HepG2 (cell line): ENCODE data around the gene GPATCH4. TPM values are rescaled to one million over a fixed set of nuclear protein-coding genes. Genes with fewer than 3 reads are reported as not detected.

Experiments
- ATF7-NPFF ChIP-seq: sonication (generic); formaldehyde crosslinking; IDR thresholded peaks from 2 replicates; pipeline ENCODE4 v1.8.1; 2023; ENCODE audit warnings: mild to moderate bottlenecking, low read depth, missing genetic modification reagents, moderate library complexity
- BCL6 ChIP-seq: IDR thresholded peaks from 2 replicates; pipeline ENCODE4 v1.6.1; 2016; ENCODE audit warnings: missing genetic modification reagents, missing compliant biosample characterization
- FOSL2 ChIP-seq: sonication (generic); formaldehyde crosslinking; IDR thresholded peaks from 2 replicates; pipeline ENCODE4 v1.4.0; 2020; ENCODE audit warnings: missing genetic modification reagents
- KDM5A ChIP-seq: fragments of 200-600 bp; sonication (generic); IDR thresholded peaks from 2 replicates; pipeline ENCODE4 v1.7.0; 2018; ENCODE audit warnings: antibody characterized with exemption, mild to moderate bottlenecking, low read length, borderline replicate concordance
- KLF15 ChIP-seq: sonication (generic); formaldehyde crosslinking; IDR thresholded peaks from 2 replicates; pipeline ENCODE4 v1.8.1; 2023; ENCODE audit warnings: borderline replicate concordance, mild to moderate bottlenecking, inconsistent platforms, missing genetic modification reagents, mixed read lengths
- SAP130 ChIP-seq: IDR thresholded peaks from 2 replicates; pipeline ENCODE4 v1.6.1; 2016; ENCODE audit warnings: low read depth
- ZNF20 ChIP-seq: sonication (generic); formaldehyde crosslinking; IDR thresholded peaks from 2 replicates; pipeline ENCODE4 v1.4.0; 2020; ENCODE audit warnings: mild to moderate bottlenecking, moderate library complexity, missing genetic modification reagents
- ZNF260 ChIP-seq: sonication (generic); formaldehyde crosslinking; IDR thresholded peaks from 2 replicates; pipeline ENCODE4 v1.4.0; 2020; ENCODE audit warnings: missing genetic modification reagents, low read depth, mild to moderate bottlenecking, borderline replicate concordance
- ZNF317 ChIP-seq: sonication (generic); formaldehyde crosslinking; IDR thresholded peaks from 2 replicates; pipeline ENCODE4 v1.5.0; 2020; ENCODE audit warnings: mild to moderate bottlenecking, missing genetic modification reagents
- ZNF589 ChIP-seq: sonication (generic); formaldehyde crosslinking; conservative IDR thresholded peaks from 2 replicates; pipeline ENCODE4 v1.8.0; 2022; ENCODE audit warnings: mild to moderate bottlenecking, moderate library complexity, missing genetic modification reagents
- ZNF598 ChIP-seq: sonication (generic); formaldehyde crosslinking; IDR thresholded peaks from 2 replicates; pipeline ENCODE4 v1.5.1; 2020; ENCODE audit warnings: mild to moderate bottlenecking, missing genetic modification reagents, borderline replicate concordance
- ZNF619 ChIP-seq: sonication (generic); formaldehyde crosslinking; IDR thresholded peaks from 2 replicates; pipeline ENCODE4 v1.4.0; 2020; ENCODE audit warnings: mild to moderate bottlenecking, missing genetic modification reagents
- polyA plus RNA-seq, 8 experiments: library from polyadenylated mRNA; depleted of rRNA in 3 of 8; stranded (reverse) in 7 of 8; unstranded in 1 of 8; fragments of >200 nt; fragmentation: Illumina TruSeq in 4 of 8; extraction: Trizol in 4 of 8; gene quantifications; 2 replicates each; pipeline versions ENCODE4 v1.2.1 to v1.2.3, GENCODE V29; 2011 to 2016; ENCODE audit warnings: low read depth in 4 of 8, missing spikeins in 1 of 8, mixed read lengths in 1 of 8; ENCODE audit not compliant: insufficient read depth in 1 of 8
- total RNA-seq, 5 experiments: library from RNA; depleted of rRNA; stranded (reverse); fragments of >200 nt; fragmentation: Illumina TruSeq; extraction: Trizol; gene quantifications; 2 replicates each; pipeline ENCODE4 v1.2.3, GENCODE V29; 2016; ENCODE audit warnings: low read depth in 1 of 5
- TF ChIP-seq, protein P1 (sequence below): sonication (generic); formaldehyde crosslinking; IDR thresholded peaks from 2 replicates; pipeline ENCODE4 v1.9.0; 2021; ENCODE audit warnings: missing genetic modification reagents, mild to moderate bottlenecking, borderline replicate concordance
- TF ChIP-seq, protein P2 (sequence below): sonication (generic); formaldehyde crosslinking; IDR thresholded peaks from 2 replicates; pipeline ENCODE4 v1.8.0; 2022; ENCODE audit warnings: mild to moderate bottlenecking, missing genetic modification reagents
- TF ChIP-seq, protein P3 (sequence below): sonication (generic); formaldehyde crosslinking; IDR thresholded peaks from 2 replicates; pipeline ENCODE4 v1.4.0; 2020; ENCODE audit warnings: missing genetic modification reagents
- TF ChIP-seq, protein P4 (sequence below): sonication (generic); formaldehyde crosslinking; IDR thresholded peaks from 2 replicates; pipeline ENCODE4 v1.5.0; 2020; ENCODE audit warnings: mild to moderate bottlenecking, missing genetic modification reagents
- TF ChIP-seq, protein P5 (sequence below): IDR thresholded peaks from 2 replicates; pipeline ENCODE4 v1.6.1; 2016; ENCODE audit warnings: mild to moderate bottlenecking, missing biosample characterization, missing genetic modification reagents
- TF ChIP-seq, protein P6 (sequence below): IDR thresholded peaks from 2 replicates; pipeline ENCODE4 v1.6.1; 2016; ENCODE audit warnings: low read depth, borderline replicate concordance
- TF ChIP-seq, protein P7 (sequence below): IDR thresholded peaks from 2 replicates; pipeline ENCODE4 v1.6.1; 2016; ENCODE audit warnings: missing genetic modification reagents, missing compliant biosample characterization

GPATCH4 gene
- total and polyA plus RNA-seq, 2 of the 13 experiments (the other 11 are each of a cell fraction or from before 2014, with no cell fraction given), result 19.2 to 37.9 TPM

DNA sequence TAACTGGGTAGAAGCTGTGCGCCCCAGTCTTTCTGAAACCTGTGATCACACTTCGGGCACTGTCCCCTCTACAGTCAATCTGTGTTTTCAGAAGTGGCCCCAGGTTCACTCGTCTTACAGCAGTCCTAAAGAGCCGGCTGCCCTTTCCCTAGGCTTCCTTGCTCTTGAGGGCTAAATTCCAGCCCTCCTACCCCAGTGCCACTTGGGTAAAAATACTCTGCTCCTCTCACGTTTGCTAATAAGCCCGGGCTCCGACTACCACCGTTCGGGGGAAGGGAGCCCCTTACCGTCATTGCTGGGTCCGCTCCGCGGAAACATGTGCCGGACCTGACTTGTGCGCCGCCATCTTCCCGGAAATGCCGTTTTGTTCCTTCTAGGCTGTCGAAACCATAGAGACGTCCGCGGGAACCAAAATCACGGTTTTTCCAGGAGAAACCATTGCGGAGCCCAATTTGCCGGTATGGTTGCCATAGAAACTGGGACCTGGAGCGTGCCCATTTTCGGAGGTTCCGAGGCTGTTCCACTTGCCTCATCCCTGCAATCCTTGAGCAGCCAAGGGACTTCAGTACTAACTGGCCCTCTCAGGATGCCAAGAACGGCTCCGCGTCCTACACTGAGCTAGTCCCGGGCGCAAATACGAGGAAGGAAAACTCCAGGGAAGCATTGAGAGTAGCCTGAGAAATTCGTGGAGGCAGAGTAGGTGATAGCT lies at the start of gene GPATCH4 (continued):
- TF ChIP-seq KLF15 (CRISPR knock-in tag) (no peak), ZNF589 (peak; percentile 49; the same call in 1 of the 2 replicates), KDM5A (peak; percentile 88; the same call in 1 of the 2 replicates), ZNF317 (CRISPR knock-in tag) (peak; percentile 56), ZNF20 (CRISPR knock-in tag) (no peak), ATF7-NPFF (CRISPR knock-in tag) (no peak), FOSL2 (CRISPR knock-in tag) (peak; percentile 38; the same call in 1 of the 2 replicates), ZNF260 (CRISPR knock-in tag) (no peak), ZNF619 (CRISPR knock-in tag) (0 out of 2 replicates have a peak, but pooled peaks have one; percentile 41), ZNF598 (CRISPR knock-in tag) (peak; percentile 75; the same call in 1 of the 2 replicates), SAP130 (CRISPR knock-in tag) (peak; percentile 99), BCL6 (0 out of 2 replicates have a peak, but pooled peaks have one; percentile 10)
- TF ChIP-seq, protein P1, sequence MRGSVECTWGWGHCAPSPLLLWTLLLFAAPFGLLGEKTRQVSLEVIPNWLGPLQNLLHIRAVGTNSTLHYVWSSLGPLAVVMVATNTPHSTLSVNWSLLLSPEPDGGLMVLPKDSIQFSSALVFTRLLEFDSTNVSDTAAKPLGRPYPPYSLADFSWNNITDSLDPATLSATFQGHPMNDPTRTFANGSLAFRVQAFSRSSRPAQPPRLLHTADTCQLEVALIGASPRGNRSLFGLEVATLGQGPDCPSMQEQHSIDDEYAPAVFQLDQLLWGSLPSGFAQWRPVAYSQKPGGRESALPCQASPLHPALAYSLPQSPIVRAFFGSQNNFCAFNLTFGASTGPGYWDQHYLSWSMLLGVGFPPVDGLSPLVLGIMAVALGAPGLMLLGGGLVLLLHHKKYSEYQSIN (CRISPR knock-in tag), result no peak
- TF ChIP-seq, protein P2, sequence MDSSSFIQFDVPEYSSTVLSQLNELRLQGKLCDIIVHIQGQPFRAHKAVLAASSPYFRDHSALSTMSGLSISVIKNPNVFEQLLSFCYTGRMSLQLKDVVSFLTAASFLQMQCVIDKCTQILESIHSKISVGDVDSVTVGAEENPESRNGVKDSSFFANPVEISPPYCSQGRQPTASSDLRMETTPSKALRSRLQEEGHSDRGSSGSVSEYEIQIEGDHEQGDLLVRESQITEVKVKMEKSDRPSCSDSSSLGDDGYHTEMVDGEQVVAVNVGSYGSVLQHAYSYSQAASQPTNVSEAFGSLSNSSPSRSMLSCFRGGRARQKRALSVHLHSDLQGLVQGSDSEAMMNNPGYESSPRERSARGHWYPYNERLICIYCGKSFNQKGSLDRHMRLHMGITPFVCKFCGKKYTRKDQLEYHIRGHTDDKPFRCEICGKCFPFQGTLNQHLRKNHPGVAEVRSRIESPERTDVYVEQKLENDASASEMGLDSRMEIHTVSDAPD, result peak; percentile 77
- TF ChIP-seq, protein P3, sequence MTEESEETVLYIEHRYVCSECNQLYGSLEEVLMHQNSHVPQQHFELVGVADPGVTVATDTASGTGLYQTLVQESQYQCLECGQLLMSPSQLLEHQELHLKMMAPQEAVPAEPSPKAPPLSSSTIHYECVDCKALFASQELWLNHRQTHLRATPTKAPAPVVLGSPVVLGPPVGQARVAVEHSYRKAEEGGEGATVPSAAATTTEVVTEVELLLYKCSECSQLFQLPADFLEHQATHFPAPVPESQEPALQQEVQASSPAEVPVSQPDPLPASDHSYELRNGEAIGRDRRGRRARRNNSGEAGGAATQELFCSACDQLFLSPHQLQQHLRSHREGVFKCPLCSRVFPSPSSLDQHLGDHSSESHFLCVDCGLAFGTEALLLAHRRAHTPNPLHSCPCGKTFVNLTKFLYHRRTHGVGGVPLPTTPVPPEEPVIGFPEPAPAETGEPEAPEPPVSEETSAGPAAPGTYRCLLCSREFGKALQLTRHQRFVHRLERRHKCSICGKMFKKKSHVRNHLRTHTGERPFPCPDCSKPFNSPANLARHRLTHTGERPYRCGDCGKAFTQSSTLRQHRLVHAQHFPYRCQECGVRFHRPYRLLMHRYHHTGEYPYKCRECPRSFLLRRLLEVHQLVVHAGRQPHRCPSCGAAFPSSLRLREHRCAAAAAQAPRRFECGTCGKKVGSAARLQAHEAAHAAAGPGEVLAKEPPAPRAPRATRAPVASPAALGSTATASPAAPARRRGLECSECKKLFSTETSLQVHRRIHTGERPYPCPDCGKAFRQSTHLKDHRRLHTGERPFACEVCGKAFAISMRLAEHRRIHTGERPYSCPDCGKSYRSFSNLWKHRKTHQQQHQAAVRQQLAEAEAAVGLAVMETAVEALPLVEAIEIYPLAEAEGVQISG (CRISPR knock-in tag), result peak; percentile 100
- TF ChIP-seq, protein P4, sequence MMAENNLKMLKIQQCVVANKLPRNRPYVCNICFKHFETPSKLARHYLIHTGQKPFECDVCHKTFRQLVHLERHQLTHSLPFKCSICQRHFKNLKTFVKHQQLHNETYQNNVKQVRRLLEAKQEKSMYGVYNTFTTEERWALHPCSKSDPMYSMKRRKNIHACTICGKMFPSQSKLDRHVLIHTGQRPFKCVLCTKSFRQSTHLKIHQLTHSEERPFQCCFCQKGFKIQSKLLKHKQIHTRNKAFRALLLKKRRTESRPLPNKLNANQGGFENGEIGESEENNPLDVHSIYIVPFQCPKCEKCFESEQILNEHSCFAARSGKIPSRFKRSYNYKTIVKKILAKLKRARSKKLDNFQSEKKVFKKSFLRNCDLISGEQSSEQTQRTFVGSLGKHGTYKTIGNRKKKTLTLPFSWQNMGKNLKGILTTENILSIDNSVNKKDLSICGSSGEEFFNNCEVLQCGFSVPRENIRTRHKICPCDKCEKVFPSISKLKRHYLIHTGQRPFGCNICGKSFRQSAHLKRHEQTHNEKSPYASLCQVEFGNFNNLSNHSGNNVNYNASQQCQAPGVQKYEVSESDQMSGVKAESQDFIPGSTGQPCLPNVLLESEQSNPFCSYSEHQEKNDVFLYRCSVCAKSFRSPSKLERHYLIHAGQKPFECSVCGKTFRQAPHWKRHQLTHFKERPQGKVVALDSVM (CRISPR knock-in tag), result peak; percentile 53; the same call in 1 of the 2 replicates
- TF ChIP-seq, protein P5, sequence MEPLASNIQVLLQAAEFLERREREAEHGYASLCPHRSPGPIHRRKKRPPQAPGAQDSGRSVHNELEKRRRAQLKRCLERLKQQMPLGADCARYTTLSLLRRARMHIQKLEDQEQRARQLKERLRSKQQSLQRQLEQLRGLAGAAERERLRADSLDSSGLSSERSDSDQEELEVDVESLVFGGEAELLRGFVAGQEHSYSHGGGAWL (CRISPR knock-in tag), result peak; percentile 97; the same call in 1 of the 2 replicates
- TF ChIP-seq, protein P6, sequence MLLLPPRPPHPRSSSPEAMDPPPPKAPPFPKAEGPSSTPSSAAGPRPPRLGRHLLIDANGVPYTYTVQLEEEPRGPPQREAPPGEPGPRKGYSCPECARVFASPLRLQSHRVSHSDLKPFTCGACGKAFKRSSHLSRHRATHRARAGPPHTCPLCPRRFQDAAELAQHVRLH (CRISPR knock-in tag), result 0 out of 2 replicates have a peak, but pooled peaks have one; percentile 37
- TF ChIP-seq, protein P7, sequence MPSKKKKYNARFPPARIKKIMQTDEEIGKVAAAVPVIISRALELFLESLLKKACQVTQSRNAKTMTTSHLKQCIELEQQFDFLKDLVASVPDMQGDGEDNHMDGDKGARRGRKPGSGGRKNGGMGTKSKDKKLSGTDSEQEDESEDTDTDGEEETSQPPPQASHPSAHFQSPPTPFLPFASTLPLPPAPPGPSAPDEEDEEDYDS, result peak; percentile 72
